Astrocyte (in vitro differentiated cells and primary cell): ENCODE results near the gene AUP1. TPM values are rescaled to one million over a fixed set of nuclear protein-coding genes. Genes with fewer than 3 reads are reported as not detected.

Source experiments
- DNase-seq: peaks from one replicate; pipeline ENCODE4 v3.0.0-alpha.2; 2010; ENCODE audit warnings: low read depth
- FAIRE-seq: peaks from 2 replicates; lab custom pipeline; 2011; peaks lifted over from hg19 to GRCh38; lab: Jason Lieb, UNC
- H2AFZ ChIP-seq: 2 replicates; pipeline ENCODE4 v1.6.0; 2012; ENCODE audit warnings: low read depth, low read length, inconsistent platforms
- H3K27ac ChIP-seq: 2 replicates; pipeline ENCODE4 v1.5.1; 2011; ENCODE audit warnings: low read depth, low read length, inconsistent platforms
- H3K27me3 ChIP-seq: 2 replicates; pipeline ENCODE4 v1.6.0; 2011; ENCODE audit warnings: low read length, inconsistent platforms; ENCODE audit not compliant: insufficient read depth
- H3K36me3 ChIP-seq: 2 replicates; pipeline ENCODE4 v1.5.1; 2011; ENCODE audit warnings: low read length, inconsistent platforms; ENCODE audit not compliant: insufficient read depth
- H3K4me1 ChIP-seq: 2 replicates; pipeline ENCODE4 v1.5.1; 2011; ENCODE audit warnings: low read length, inconsistent platforms; ENCODE audit not compliant: insufficient read depth
- H3K4me2 ChIP-seq: 2 replicates; pipeline ENCODE4 v1.6.0; 2012; ENCODE audit warnings: low read length, inconsistent platforms
- H3K4me3 ChIP-seq: 2 replicates; pipeline ENCODE4 v1.5.1; 2011; ENCODE audit warnings: low read depth, mild to moderate bottlenecking, low read length, inconsistent platforms; ENCODE audit not compliant: insufficient read depth
- H3K79me2 ChIP-seq: 2 replicates; pipeline ENCODE4 v1.6.0; 2012; ENCODE audit warnings: mild to moderate bottlenecking, low read length, inconsistent platforms; ENCODE audit not compliant: insufficient read depth
- H3K9ac ChIP-seq: 2 replicates; pipeline ENCODE4 v1.6.0; 2012; ENCODE audit warnings: mild to moderate bottlenecking, low read length, inconsistent platforms
- H3K9me3 ChIP-seq: 2 replicates; pipeline ENCODE4 v1.5.1; 2012; ENCODE audit warnings: low read depth, mild to moderate bottlenecking, low read length, inconsistent platforms; ENCODE audit not compliant: insufficient read depth
- H4K20me1 ChIP-seq: 2 replicates; pipeline ENCODE4 v1.6.0; 2012; ENCODE audit warnings: low read length, inconsistent platforms; ENCODE audit not compliant: insufficient read depth
- H3K27ac Mint-ChIP-seq: one replicate; pipeline ENCODE4 v1.8.0; 2021; ENCODE audit warnings: mild to moderate bottlenecking, mixed read lengths; ENCODE audit not compliant: unreplicated experiment
- H3K27me3 Mint-ChIP-seq: one replicate; pipeline ENCODE4 v1.8.0; 2021; ENCODE audit warnings: low read depth, mixed read lengths; ENCODE audit not compliant: unreplicated experiment
- H3K36me3 Mint-ChIP-seq: one replicate; pipeline ENCODE4 v1.8.0; 2021; ENCODE audit warnings: low read depth, mixed read lengths; ENCODE audit not compliant: unreplicated experiment
- H3K4me1 Mint-ChIP-seq: one replicate; pipeline ENCODE4 v1.8.0; 2021; ENCODE audit warnings: low read depth, mixed read lengths; ENCODE audit not compliant: unreplicated experiment
- H3K4me3 Mint-ChIP-seq: one replicate; pipeline ENCODE4 v1.8.0; 2021; ENCODE audit warnings: mild to moderate bottlenecking, moderate library complexity, mixed read lengths; ENCODE audit not compliant: unreplicated experiment
- H3K9me3 Mint-ChIP-seq: one replicate; pipeline ENCODE4 v1.8.0; 2021; ENCODE audit warnings: mild to moderate bottlenecking, mixed read lengths; ENCODE audit not compliant: unreplicated experiment
- EZH2 ChIP-seq: IDR thresholded peaks from 2 replicates; pipeline ENCODE4 v1.6.1; 2012; ENCODE audit warnings: mild to moderate bottlenecking, low read length, inconsistent platforms; ENCODE audit not compliant: insufficient read depth
- total RNA-seq: library from RNA; stranded (reverse); gene quantifications from 2 replicates; pipeline ENCODE4 v1.2.1, GENCODE V29; 2021
- TF ChIP-seq, protein P1 (sequence below): IDR thresholded peaks from 2 replicates; pipeline ENCODE4 v1.5.1; 2011; ENCODE audit warnings: low read depth, mild to moderate bottlenecking, inconsistent platforms, low read length, moderate library complexity; ENCODE audit not compliant: insufficient read depth

The AUP1 gene
- total RNA-seq, 1 donor from 2014 or later = 82.5 TPM

DNA sequence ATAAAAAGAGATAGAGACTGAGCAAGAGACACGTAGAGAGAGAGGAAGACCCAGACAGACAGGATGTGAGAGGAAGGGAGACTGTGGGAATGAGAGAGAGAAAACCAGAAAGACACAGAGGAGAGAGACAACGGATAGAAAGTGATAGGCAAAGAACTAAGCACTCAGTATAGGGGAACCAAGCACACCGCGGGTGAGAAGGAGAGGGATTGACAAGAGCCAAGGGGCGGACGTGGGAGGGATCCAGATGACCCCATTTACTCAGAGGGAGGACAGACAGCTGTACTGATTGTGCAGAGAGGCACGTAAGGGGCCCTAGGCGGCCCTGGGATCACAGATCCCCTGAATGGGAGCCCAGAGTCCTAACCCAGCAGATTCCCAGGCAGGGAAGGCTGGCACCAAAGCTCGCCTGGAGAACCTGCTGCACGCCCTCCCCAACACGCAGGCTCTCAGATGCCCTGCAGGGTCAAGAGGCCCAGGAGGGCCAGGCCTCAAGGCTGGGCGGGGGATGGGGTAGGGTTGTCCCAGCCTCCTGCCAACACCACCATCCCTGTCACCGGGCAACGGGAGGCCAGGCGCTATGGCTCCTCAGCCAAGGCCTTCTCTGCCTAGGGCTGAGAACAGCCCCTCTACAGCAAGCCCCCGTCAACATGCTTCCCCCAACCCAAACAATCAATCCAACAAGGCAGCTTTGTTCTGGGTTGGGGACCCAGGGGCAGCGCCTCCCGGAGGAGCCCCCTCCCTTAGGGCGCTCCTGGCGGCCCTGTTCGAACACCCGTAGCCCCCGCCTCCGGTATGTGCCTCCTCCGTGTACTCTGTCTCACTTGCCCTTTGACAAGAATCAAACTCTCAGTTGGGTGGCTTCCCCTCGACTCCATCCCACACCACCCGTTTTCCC, 23.7 kb upstream of the AUP1 start:
- H3K4me1 Mint-ChIP-seq = peaks cover 9% of the 10 kb centered on the region
- Histone ChIP-seq H3K79me2 (peaks cover 67% of the 10 kb centered on the region), H3K9me3 (no peaks in the 10 kb centered on the region), H3K4me3 (peak overlapping the region; percentile 85), H4K20me1 (peaks cover 16% of the 10 kb centered on the region), H3K4me2 (peak overlapping the region; percentile 90), H3K27ac (peak overlapping the region; percentile 82), H3K27me3 (no peaks in the 10 kb centered on the region), H3K36me3 (no peaks in the 10 kb centered on the region), H3K4me1 (peaks cover 33% of the 10 kb centered on the region), H3K9ac (peak overlapping the region; percentile 82), H2AFZ (peak overlapping the region; percentile 85)
- peak overlapping the region; percentile 36 for H3K27ac Mint-ChIP-seq
- no peak for DNase-seq
- TF ChIP-seq, protein P1, sequence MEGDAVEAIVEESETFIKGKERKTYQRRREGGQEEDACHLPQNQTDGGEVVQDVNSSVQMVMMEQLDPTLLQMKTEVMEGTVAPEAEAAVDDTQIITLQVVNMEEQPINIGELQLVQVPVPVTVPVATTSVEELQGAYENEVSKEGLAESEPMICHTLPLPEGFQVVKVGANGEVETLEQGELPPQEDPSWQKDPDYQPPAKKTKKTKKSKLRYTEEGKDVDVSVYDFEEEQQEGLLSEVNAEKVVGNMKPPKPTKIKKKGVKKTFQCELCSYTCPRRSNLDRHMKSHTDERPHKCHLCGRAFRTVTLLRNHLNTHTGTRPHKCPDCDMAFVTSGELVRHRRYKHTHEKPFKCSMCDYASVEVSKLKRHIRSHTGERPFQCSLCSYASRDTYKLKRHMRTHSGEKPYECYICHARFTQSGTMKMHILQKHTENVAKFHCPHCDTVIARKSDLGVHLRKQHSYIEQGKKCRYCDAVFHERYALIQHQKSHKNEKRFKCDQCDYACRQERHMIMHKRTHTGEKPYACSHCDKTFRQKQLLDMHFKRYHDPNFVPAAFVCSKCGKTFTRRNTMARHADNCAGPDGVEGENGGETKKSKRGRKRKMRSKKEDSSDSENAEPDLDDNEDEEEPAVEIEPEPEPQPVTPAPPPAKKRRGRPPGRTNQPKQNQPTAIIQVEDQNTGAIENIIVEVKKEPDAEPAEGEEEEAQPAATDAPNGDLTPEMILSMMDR = no peak
- TF ChIP-seq EZH2 = no peak
- H3K27me3 Mint-ChIP-seq = peaks cover 7% of the 10 kb centered on the region
- no peaks in the 10 kb centered on the region for H3K9me3 Mint-ChIP-seq
- H3K36me3 Mint-ChIP-seq = no peaks in the 10 kb centered on the region
- no peak for FAIRE-seq
- H3K4me3 Mint-ChIP-seq = peak overlapping the region; percentile 94

GRCh38 chr2:74551942-74552913, 22.7 kb upstream of the AUP1 start:
- peak overlapping the region; percentile 94 for H3K4me3 Mint-ChIP-seq
- Histone ChIP-seq H2AFZ (no peak overlapping the region), H4K20me1 (peaks cover 16% of the 10 kb centered on the region), H3K79me2 (peaks cover 67% of the 10 kb centered on the region), H3K27ac (peak overlapping the region; percentile 82), H3K36me3 (no peaks in the 10 kb centered on the region), H3K4me2 (peak overlapping the region; percentile 90), H3K9ac (peak overlapping the region; percentile 82), H3K4me3 (peak overlapping the region; percentile 85), H3K9me3 (no peaks in the 10 kb centered on the region), H3K4me1 (peaks cover 33% of the 10 kb centered on the region), H3K27me3 (no peaks in the 10 kb centered on the region)
- TF ChIP-seq EZH2 = no peak
- TF ChIP-seq, protein P1 = no peak
- peaks cover 9% of the 10 kb centered on the region for H3K4me1 Mint-ChIP-seq
- H3K36me3 Mint-ChIP-seq = peaks cover 2% of the 10 kb centered on the region
- DNase-seq = no peak
- H3K27ac Mint-ChIP-seq = peak overlapping the region; percentile 36
- H3K27me3 Mint-ChIP-seq = peaks cover 7% of the 10 kb centered on the region
- H3K9me3 Mint-ChIP-seq = no peaks in the 10 kb centered on the region
- no peak for FAIRE-seq
